Measurements from ENCODE around the gene CCSER2.

GRCh38 chr10:84306751-84307384 is 21.5 kb upstream of the CCSER2 start:
- TF ChIP-seq CTCF (conservative IDR thresholded peaks at IDR 0.05) (no peak), EZH2 (IDR thresholded peaks at IDR 0.05; ENCODE audit: low read depth) (no peak)
